ENCODE measurements around the gene TBC1D1.

The TBC1D1 gene

GRCh38 chr4:37928426-37929416 lies 37.8 kb downstream of the TBC1D1 start:
- peak; percentile 60 to 62 for ATAC-seq

- ATAC-seq, result no peak
Measured at GRCh38 chr4:37934096-37934495, 43.2 kb downstream of the TBC1D1 start.

DNA sequence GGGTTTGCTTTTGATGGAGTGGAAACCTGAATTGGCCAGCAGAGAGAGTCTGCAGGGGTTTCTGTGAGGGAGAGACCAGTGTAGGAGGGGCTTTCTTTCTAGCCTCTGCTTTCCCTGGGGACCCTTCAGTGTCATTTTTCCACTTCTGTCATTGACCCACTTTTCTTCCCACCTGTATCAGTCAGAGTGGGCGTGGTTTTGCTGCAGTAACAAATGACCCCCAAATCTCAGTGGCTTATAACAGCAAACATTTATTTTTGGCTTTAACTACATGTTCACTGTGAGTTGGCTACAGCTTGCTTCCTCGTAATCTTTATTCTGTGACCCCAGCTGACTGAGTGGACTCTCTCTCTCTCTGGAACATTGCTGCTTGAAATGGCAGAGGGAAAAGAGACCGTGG lies 43.7 kb downstream of the TBC1D1 start:
- ATAC-seq, result no peak

- ATAC-seq, result no peak
Measured at GRCh38 chr4:37935026-37935425, 44.1 kb downstream of the TBC1D1 start.

- ATAC-seq, result no peak
Measured at GRCh38 chr4:37936889-37937498, 46.1 kb downstream of the TBC1D1 start.

GRCh38 chr4:37938208-37938607 lies 47.3 kb downstream of the TBC1D1 start:
- no peak for ATAC-seq

DNA sequence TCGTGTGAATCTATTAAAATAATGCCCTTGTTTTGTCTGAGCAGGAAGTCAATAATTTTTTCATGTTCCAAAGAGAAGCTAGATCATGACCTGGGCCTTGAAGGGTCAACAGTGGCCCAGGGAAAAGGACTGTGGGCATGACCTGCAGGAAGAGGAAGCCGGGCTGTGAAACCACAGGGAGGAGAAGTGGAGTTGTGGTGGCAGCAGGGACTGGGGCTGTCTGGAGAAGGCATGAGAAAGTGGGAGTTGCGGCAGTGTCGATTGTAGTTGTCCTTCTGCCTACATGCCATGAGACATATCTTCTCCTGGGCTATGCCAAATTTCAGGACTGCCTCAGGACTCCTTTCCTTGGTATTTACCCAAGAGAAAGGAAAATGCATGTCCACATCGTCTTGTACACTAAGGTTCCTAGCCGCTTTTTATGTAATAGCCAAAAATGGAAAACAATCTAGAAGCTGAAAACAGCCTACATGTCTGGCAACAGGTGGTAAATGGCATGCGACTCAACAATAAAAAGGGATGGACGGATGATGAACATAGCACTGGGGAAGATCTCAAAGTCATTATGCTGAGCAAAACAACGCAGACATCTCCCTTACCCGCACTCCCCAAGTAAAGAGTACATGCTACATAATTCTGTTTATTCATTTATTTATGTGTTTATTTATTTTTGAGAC lies 55.8 kb downstream of the TBC1D1 start:
- no peak for ATAC-seq

DNA sequence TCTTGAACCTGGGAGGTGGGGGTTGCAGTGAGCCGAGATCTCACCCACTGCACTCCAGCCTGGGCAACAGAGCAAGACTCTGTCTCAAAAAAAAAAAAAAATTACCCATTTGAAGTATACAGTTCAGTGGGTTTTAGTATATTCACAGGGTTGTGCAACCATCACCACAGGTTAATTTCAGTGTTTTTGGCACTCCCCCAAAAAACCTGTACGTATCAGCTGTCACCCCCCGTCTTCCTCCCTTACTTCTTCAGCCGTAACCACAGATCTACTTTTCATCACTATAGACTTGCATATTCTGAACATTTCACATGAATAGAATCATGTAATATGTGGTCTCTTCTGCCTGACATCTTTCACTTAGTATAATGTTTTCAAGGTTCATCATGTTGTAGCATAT lies 57.7 kb downstream of the TBC1D1 start:
- no peak for ATAC-seq

DNA sequence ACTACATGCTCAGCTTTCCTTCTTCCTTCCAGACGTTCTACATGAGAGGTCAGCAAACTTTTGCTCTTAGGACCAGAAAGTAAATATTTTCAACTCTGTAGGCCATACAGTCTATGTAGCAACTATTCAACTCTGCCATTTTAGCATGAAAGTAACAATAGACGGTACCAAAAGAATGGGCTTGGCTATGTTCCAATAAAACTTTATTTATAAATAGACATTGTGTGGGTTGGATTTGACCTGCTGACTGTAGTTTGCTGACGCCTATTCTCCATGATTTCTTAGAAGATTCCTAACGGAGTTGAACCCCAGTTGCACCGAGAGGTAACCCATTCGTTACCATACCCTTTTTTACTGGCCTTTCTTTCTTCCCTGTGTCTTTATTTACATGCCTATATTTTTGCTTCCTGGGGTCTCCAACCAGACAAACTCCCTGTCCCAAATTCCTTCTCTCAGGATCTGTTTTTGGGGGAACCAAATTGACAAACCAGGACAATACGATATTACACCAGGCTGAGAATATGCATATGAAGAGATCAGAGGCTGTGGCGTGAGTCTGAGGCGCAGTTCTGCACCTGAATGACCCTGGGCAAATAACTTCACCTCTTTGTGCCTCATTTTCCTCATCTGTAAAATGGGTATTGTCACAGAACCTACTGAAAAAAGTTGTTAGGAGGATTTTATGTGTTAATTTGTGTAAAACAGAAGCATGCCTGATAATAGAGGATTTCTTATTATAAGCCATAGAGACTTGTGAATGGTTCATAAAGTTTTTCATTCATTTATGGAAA lies 58.9 kb downstream of the TBC1D1 start:
- ATAC-seq, result no peak

- no peak for ATAC-seq
Measured at GRCh38 chr4:37951461-37952352, 60.8 kb downstream of the TBC1D1 start.

DNA sequence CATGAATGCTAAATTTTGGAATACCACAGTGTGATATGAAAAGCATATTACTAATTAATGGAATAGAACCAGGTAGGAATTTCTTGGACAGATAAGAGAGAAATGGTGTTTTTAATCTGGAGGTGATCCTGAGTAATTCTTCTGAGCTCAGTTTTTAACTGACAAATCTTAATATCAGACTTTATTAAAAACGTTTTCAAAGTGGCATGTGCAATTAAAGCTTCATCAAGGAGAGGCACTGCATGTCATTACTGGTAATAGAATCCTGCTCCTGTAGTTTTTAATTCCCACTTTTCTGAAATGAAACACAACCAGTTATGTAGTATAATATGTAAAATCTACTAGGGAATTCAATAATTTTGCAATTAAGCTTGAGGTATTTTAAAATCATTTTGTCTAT lies 62.3 kb downstream of the TBC1D1 start:
- no peak for ATAC-seq

- no peak for ATAC-seq
Measured at GRCh38 chr4:37953620-37954293, 62.9 kb downstream of the TBC1D1 start.

- no peak for ATAC-seq
Measured at GRCh38 chr4:37956941-37957340, 66.1 kb downstream of the TBC1D1 start.

GRCh38 chr4:37958932-37959331 lies 68.0 kb downstream of the TBC1D1 start:
- ATAC-seq, result no peak

DNA sequence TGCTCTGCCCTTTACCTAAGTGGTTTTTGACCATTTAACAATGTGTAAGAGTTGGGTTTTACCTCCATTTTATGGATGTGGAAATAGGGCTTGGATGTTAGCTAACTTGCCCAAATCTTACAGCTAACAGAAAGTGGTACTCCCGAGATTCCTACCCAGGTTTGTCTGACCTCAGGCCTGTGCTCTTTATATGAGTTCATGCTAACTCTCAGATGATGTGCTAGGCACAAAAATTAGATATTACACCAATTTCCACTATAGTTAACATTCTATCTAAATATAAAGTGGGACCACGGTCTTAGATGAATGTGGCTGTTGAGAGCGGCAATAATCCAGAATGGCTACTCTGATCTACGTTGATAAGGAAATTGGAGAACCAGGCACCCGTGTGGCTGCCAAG lies 69.2 kb downstream of the TBC1D1 start, which contains the start of gene PTTG2:
Gene PTTG2, plus strand, starts transcription at position 301 of the 400 bp plus-strand sequence. Its CDS starts 37 bp downstream, at position 338.
- no peak for ATAC-seq

GRCh38 chr4:37960679-37961450 lies 70.0 kb downstream of the TBC1D1 start:
- no peak for ATAC-seq

- no peak for ATAC-seq
Measured at GRCh38 chr4:37964734-37965457, 74.0 kb downstream of the TBC1D1 start.

GRCh38 chr4:37966044-37966443 lies 75.2 kb downstream of the TBC1D1 start:
- ATAC-seq, result no peak

DNA sequence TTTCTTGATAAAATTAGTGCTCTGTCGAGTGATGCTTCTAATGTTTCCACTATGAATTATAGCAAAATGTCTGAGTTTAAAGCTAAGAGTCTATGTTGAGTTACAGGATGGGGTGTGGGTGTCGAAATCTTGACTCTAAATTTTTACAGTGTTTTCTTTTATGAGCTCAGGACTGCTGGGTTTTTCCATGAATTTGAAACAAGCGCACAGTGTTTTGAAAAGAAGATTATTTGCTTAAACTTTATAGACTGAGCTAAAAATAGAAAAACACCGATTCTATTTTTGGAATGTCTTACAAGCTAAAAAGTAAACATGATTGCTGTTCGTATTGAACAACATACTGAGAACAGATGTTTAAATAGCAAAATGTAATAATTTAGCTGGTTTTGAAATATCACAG lies 76.9 kb downstream of the TBC1D1 start:
- no peak for ATAC-seq

All from activated CD4-positive, CD25-positive, alpha-beta regulatory T cell treated with anti-CD3 and anti-CD28 coated beads, Interleukin-2, amount 50 U/mL, for 24 hours (primary cell).